ENCODE measurements around the gene ACAP2. TPM values are rescaled to one million over a fixed set of nuclear protein-coding genes. Genes with fewer than 3 reads are reported as not detected.

Gene ACAP2
- total RNA-seq, 1 donor from 2014 or later = 14.3 TPM

GRCh38 chr3:195441992-195442572 is 738 bp downstream of the ACAP2 start:
- TF ChIP-seq CTCF (IDR thresholded peaks at IDR 0.05; ENCODE audit: borderline replicate concordance) = no peak
- Histone ChIP-seq H3K36me3 (no peaks in the 10 kb centered on the region), H3K4me1 (peaks cover 35% of the 10 kb centered on the region), H3K27me3 (ENCODE audit: low read depth) (no peaks in the 10 kb centered on the region), H3K4me3 (peak overlapping the region; percentile 96), H3K9me3 (replicated peaks) (no peaks in the 10 kb centered on the region), H3K27ac (replicated peaks) (peak overlapping the region; percentile 97)
- DNase-seq = peak; percentile 47
- intact Hi-C loops (cut with micrococcal nuclease) = no loop called here

GRCh38 chr3:195441476-195441991 is 1.3 kb downstream of the ACAP2 start:
- Histone ChIP-seq H3K27ac (replicated peaks) (peak overlapping the region; percentile 97), H3K9me3 (replicated peaks) (no peaks in the 10 kb centered on the region), H3K36me3 (no peaks in the 10 kb centered on the region), H3K4me3 (peak overlapping the region; percentile 96), H3K4me1 (peaks cover 35% of the 10 kb centered on the region), H3K27me3 (ENCODE audit: low read depth) (no peaks in the 10 kb centered on the region)
- TF ChIP-seq CTCF (IDR thresholded peaks at IDR 0.05; ENCODE audit: borderline replicate concordance) = no peak
- intact Hi-C loops (cut with micrococcal nuclease) = no loop called here
- no peak for DNase-seq

- intact Hi-C loops (cut with micrococcal nuclease) = no loop called here
- TF ChIP-seq CTCF (IDR thresholded peaks at IDR 0.05; ENCODE audit: borderline replicate concordance) = no peak
- no peaks in the 10 kb centered on the region for H3K27me3 ChIP-seq (ENCODE audit: low read depth)
- DNase-seq = no peak
- no peaks in the 10 kb centered on the region for H3K9me3 ChIP-seq (replicated peaks)
- H3K4me1 ChIP-seq = peaks cover 35% of the 10 kb centered on the region
- H3K36me3 ChIP-seq = no peaks in the 10 kb centered on the region
- peak overlapping the region; percentile 96 for H3K4me3 ChIP-seq
- H3K27ac ChIP-seq (replicated peaks) = peak overlapping the region; percentile 97
Observed at GRCh38 chr3:195441051-195441450, 1.8 kb downstream of the ACAP2 start.

GRCh38 chr3:195440379-195440778 is 2.4 kb downstream of the ACAP2 start:
- H3K4me1 ChIP-seq = peaks cover 35% of the 10 kb centered on the region
- intact Hi-C loops (cut with micrococcal nuclease) = no loop called here
- no peak overlapping the region for H3K4me3 ChIP-seq
- no peak for DNase-seq
- no peak overlapping the region for H3K27ac ChIP-seq (replicated peaks)
- H3K27me3 ChIP-seq (ENCODE audit: low read depth) = no peaks in the 10 kb centered on the region
- no peaks in the 10 kb centered on the region for H3K9me3 ChIP-seq (replicated peaks)
- H3K36me3 ChIP-seq = no peaks in the 10 kb centered on the region
- TF ChIP-seq CTCF (IDR thresholded peaks at IDR 0.05; ENCODE audit: borderline replicate concordance) = no peak

- H3K27me3 ChIP-seq (ENCODE audit: low read depth) = no peaks in the 10 kb centered on the region
- DNase-seq = no peak
- H3K4me3 ChIP-seq = no peak overlapping the region
- no peaks in the 10 kb centered on the region for H3K36me3 ChIP-seq
- H3K4me1 ChIP-seq = peaks cover 28% of the 10 kb centered on the region
- no peak overlapping the region for H3K27ac ChIP-seq (replicated peaks)
- intact Hi-C loops (cut with micrococcal nuclease) = no loop called here
- no peak for TF ChIP-seq CTCF (IDR thresholded peaks at IDR 0.05; ENCODE audit: borderline replicate concordance)
- H3K9me3 ChIP-seq (replicated peaks) = no peaks in the 10 kb centered on the region
Observed at GRCh38 chr3:195438371-195438770, 4.4 kb downstream of the ACAP2 start.
